GM18505 (cell line): ENCODE results near the gene HOTAIR.

Source experiments
- ATAC-seq: cut with Tn5 transposase; IDR thresholded peaks from one replicate; pipeline ENCODE4 v1.9.1; 2021; ENCODE audit not compliant: unreplicated experiment
- POLR2A ChIP-seq: IDR thresholded peaks from 4 replicates; pipeline ENCODE4 v1.6.1; 2011; ENCODE audit warnings: borderline replicate concordance; ENCODE audit not compliant: insufficient read depth, insufficient read length; ENCODE audit errors: extremely low read depth

Gene HOTAIR

DNA sequence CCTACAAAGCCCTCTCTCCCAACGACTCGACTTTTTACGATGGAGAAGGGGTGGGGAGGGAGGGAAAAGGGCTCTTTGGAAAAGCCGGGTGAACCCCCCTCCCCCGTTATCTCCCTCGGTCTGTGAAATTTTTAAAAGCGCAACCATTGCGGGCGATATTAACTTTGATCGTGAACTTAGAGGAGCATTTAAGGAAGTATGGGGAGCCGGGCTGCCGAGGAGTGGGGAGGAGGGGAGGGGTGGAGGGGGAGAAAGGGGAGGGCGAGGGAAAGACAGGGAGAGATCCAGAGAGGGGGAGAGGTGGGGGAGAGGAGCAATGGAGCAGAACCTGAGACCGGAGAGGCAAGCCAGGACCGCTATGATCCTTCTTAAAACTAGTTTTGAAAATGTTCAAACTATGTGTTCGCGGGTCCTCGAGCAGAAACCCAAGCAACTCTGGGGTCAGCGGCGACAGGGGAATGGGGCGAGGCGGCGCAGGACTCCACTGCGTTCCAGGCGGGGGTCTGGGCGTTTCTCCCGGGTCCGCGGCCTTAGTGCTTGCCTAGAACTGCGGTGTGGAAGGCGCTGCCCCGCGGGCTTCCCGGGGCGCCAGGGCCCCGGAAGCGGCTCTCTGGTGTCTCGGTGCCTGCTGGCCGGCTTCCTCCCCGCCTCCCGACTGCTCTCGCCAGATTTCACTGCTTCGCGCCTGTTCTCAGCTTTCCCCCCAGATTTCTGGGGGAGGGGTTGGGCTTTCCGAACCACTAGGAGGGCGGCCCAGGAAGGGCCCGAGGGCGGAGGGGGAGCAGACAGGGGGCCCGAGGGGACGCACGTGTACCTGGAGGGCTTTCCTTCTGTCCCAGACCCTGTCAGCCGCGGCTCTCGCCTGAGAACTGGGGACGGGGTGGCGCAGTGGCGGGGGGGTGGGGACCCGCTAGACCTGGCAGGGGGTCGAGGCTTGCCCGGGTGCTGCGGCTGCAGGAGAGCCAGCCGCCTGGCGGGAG, at the start of gene HOTAIR:
TSS of gene HOTAIR (minus strand) at position 871 of the 980 bp plus-strand sequence.
- no peak for TF ChIP-seq POLR2A
- no peak for ATAC-seq

DNA sequence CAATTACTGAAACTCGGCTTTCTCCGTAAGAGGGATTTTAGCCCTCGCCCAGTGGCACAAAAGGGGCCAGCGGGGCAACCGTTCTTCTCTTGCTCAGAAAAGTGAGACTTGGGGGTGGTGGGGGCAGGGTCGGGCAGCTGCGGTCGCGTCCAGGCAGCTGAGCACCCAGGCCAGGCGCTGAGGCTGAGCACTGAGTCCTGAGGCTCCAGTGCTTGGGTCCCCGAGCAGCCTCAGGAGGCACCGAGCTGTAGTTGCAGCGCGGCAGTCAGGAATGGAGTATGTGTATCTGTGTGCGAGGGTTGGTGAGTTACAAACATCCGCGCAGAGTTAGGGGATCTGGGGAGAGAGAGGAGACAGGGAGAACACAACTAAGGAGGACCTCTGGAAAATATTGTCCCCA, 49.4 kb upstream of the HOTAIR start:
- ATAC-seq: no peak

DNA sequence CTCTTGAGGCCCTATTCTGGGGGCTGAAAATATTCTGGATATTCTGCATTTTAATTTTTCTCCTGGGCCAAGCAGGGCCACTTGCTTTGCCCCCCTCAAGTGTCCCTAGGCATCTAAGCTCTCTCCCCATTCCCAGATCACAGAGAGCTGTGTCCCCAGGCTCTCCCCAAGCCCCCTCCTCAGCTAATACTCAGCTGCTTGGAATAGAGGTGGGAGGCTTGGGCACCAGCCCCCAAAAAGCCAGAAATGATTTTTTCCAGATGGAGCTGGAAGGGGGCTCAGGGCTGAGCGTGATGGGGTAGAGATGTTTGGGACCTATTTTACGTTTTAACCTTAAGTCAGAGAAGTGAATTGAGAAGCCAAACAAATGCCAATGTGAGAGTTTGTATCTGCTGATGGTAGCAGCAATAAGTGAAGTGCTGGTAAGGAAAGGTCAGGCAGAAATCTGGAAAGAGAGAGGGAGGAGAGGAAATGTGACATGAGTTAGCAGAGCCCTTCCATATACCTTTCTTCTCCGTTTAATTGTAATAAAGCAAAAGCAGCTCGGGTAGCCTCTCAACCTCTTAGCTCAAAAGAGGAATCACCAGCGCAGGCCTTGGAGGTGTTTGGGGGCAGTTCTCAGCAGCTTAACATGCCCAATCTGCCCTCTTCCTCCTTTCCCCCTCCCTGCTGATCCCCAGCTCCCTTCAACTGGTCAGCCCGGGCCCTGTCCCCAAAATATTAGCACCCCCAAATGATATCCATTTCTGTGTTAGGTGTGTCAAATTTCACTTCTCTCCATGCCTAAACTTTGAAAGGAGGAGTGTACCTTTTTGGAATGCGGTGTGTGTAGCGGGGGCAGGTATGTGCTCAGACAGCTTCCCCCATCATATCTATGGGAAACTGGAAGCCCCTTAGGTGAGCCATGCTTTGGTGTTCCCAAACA, 48.5 kb upstream of the HOTAIR start:
- TF ChIP-seq POLR2A: no peak
- ATAC-seq: no peak

More for the DNA sequence above, 49.4 kb upstream of the HOTAIR start:
- no peak for TF ChIP-seq POLR2A

DNA sequence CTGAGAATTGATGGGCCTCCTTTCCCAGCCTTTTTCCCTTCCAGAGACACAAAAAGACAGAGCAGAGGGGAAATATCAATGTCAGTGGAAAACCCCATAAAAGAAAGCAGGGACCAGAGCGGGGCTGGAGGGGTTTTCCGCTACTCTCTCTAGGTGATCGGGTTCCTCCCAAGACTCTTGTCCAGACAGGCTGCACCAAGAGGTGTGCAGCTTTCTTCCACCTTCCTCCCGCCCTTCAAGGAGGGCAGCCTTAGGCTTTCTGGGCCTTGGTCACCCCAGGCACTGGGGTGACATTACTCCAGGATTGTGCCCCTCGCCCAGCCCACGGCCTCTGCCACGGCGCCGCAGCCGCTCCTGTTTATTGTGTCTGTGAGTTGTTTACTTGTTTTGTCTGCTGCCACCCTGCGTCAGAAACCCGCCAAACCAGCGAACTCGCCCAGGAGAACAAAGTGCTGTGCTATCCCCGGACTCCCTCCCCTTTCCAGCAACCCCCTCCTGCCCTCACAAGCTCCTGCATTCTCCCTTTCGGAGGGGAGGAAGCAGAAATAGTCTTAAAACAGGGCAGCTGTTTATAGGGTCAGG, 46.8 kb upstream of the HOTAIR start:
- no peak for ATAC-seq
- no peak for TF ChIP-seq POLR2A

DNA sequence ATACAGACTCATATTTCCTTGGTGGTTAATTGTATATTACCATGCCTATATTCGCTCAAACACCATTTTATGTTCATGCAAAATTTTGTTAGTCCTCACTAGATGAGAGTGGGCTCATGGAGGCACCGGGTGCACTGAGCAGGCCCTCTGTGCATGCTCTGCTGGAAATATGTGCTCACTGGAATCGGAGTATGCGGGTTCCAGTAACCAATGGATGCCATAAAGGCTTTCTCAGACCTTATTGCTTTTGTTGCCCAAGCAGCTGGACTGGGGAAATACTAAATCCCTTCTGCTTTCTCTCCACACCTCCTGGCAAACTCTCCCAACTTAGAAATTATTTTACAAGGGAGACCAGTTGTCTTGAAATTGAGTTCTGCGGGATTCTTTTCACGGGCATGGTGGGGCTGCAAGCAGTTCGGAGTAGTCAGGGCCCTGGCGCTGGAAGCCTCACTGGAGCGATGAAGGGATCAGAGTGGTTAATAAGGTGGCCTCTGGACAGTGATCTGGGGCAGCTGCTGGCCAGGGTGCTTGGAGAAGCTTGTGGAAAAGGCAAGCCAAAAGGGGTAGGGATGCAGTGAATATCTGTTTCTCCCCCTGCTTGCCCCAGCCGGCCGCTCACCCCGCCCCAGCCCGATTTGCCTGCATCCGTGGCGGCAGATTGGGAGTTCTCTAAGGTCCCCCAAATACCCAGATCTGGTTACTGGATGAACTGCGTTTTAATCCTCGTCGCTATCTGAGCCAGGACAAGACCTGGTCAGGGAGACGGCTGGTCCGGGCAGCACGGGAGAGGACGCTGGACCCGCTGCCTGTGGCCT, 46.0 kb upstream of the HOTAIR start:
- no peak for ATAC-seq
- no peak for TF ChIP-seq POLR2A

DNA sequence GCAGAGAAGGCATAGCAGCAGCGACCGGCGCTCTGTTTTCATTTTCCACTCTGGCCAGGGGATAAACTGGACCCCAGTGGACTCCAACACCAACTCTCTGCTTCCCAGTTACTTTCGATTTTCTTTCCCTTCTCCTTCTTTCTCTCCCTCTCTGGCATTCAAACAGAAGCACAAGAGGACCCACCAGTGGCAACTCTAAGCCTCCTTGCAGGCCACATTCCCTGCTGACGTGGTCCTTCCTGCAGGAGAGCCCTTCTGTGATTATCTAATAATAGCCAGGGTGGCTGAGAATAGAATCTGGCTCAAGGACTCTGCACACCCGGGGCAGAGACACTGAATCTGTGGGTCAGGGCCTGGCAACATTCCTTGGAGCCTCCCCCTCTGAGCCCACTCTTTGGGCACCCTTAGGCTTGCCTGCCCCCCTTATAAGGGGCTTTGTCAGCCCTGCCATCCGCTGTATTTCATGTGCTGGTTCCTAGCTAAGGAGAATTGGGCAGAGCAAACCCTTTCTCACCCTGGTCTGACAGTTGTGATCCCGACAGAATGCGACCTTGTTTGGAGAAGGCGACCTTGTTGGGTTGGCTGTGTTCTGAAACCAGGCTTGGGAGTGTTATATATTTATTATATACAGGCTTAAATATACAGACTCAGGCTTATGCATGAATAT, 45.3 kb upstream of the HOTAIR start:
- no peak for TF ChIP-seq POLR2A
- ATAC-seq: no peak

DNA sequence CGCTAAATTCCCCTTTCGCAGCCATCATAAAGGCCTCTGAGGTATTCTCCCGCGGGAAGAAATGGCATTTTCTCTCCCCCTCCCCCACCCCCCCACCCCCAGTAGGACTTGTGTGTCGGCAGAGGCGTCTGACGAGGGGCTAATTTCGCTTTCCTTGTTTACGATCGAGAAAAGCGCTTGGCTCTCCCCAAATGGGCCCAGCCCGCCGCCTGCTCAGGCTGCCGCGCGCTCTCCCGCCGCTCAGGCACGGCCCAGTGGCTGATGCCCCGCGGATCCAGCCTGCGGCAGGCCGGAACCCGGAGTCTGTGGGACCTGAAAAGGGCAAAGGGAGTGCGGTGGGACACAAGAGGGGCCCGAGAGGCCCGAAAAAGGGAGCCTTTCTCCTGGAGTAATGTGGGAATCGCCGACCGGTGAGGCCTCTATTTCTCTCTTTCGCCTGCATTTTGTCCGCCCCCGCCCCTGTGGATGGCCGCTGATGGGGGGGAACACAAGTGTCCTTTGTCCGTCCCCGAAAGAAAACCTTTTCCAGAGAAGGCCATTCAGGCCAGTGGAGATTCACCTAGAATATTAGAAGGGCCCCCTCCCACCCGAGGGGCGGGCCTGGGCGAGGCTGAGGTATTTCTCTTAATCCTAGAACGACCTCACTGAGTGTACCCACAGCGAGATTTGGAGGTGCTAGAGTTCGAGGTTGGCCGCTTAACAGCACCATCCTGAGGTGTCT, 44.5 kb upstream of the HOTAIR start:
- no peak for TF ChIP-seq POLR2A

DNA sequence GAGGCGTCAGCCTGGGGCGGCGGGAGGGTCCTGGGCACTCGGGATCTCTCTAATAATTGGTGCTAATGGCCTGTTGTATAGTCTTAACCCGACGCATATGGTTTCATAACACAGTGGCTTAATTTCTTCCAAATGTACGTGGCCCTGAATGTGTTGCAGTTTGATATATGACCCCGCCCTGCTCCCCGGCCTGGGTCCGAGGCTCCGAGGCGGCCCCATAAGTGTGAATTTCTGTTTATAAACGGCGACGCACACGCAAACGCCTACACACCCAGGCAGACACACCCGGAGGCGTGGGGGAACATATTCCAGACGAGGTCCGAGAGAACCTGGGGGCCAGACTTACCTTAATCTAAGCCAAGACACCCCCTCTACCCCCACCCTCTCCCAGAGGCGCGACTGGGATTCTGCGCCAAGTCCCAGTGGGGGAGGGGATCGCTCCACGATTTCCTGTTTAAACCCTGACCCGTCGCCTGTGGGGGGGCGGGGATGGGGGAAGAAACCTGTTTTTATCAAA, 43.8 kb upstream of the HOTAIR start:
- ATAC-seq: no peak
- TF ChIP-seq POLR2A: no peak

More for the DNA sequence above, 44.5 kb upstream of the HOTAIR start:
- no peak for ATAC-seq

DNA sequence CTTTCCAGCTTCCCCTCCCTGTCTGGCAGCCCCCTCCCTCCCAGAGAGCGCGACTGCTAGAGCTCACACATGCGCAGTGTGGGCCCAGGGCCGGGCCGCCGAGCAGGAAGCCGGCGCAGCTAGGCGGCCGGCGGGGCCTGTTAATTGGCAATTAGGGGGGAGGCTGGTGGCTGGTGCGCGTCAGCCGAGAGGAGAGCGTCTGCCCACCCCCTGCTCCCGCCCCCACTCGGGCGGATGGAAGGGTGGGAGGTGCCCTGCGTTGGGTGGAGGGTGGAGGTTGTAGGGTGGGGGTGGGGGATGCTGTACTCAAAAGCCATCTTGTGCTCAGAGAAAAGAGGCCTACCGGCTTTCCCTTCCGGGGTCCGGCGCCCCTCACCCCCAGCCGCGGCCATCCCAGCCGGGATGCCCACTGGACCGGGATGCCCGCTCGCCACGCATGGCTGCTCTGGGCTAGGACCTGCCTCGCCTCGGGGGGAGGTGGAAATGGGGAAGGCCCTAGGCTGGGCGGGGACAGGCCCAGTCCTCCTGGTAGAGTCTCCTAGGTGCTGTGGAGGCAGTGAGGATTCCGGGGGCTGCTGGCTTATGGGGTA, 43.2 kb upstream of the HOTAIR start:
- peak; percentile 73 for TF ChIP-seq POLR2A
- peak; percentile 83 for ATAC-seq

DNA sequence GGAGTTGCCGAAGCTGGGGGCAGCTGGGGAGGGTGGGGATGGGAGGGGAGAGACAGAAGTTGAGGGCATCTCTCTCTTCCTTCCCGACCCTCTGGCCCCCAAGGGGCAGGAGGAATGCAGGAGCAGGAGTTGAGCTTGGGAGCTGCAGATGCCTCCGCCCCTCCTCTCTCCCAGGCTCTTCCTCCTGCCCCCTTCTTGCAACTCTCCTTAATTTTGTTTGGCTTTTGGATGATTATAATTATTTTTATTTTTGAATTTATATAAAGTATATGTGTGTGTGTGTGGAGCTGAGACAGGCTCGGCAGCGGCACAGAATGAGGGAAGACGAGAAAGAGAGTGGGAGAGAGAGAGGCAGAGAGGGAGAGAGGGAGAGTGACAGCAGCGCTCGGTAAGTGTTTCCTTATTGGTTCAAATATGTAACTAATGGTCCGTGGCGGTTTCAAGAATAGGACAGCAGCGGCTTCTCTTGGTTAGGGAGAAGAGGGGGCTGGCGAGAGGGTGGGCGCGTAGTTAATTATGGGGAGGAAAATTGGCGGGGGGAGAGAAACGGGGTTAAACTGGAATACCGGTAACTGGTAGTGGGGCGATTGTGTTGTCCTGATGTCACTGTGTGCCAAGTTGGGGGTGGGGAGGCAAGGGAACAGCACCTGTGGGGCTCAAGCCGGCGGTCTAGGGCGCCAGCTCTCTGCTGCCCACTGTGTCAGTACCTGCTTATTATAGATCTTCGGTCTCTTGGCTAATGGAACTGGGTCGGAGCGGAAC, 42.5 kb upstream of the HOTAIR start:
- no peak for TF ChIP-seq POLR2A
- peak; percentile 16 for ATAC-seq
